A549 (cell line): ENCODE data around the gene SSTR3. TPM values are rescaled to one million over a fixed set of nuclear protein-coding genes. Genes with fewer than 3 reads are reported as not detected.

Experiments
- ATAC-seq, 2 experiments: fragments of 200-7000 bp in 1 of 2; fragments of >200 bp in 1 of 2; cut with Nextera tagmentation in 1 of 2; cut with Tn5 transposase in 1 of 2; 3 replicates each; pipeline versions ENCODE4 v1.8.0 to v1.9.1; 2018 to 2020; ENCODE audit warnings: mild to moderate bottlenecking in 1 of 2, moderate library complexity in 1 of 2
- CTCF ChIA-PET: fragments of 300-600 bp; sonication (Branson Sonifier 250); formaldehyde crosslinking; extraction: SDS; loops from one replicate; lab custom pipeline; 2021; ENCODE audit warnings: antibody characterized with exemption, inconsistent platforms; lab: Yijun Ruan, JAX
- POLR2A ChIA-PET: fragments of 350-600 bp; formaldehyde crosslinking; extraction: SDS; loops from one replicate; lab custom pipeline; 2021; ENCODE audit warnings: antibody characterized with exemption, inconsistent platforms; lab: Yijun Ruan, JAX
- DNase-seq, 2 experiments: peaks; one replicate each; pipeline versions ENCODE4 v3.0.0 to v3.0.0-alpha.2; 2011 to 2016; ENCODE audit warnings: low read depth in 1 of 2, low spot score in 1 of 2
- FAIRE-seq: peaks from 2 replicates; lab custom pipeline; 2011; peaks lifted over from hg19 to GRCh38; lab: Jason Lieb, UNC
- H3K27ac ChIP-seq, 2 experiments: fragments of >200 bp; sonication (Bioruptor Twin); formaldehyde crosslinking; 3 replicates each; pipeline ENCODE4 v1.5.1; 2016 to 2017
- H3K4me1 ChIP-seq: fragments of >200 bp; sonication (Bioruptor Twin); formaldehyde crosslinking; 3 replicates; pipeline ENCODE4 v1.6.1; 2016
- H3K4me2 ChIP-seq: fragments of >200 bp; sonication (Bioruptor Twin); formaldehyde crosslinking; 3 replicates; pipeline ENCODE4 v1.6.1; 2016
- H3K4me3 ChIP-seq: fragments of >200 bp; sonication (Bioruptor Twin); formaldehyde crosslinking; 3 replicates; pipeline ENCODE4 v1.5.1; 2016
- H3K9me3 ChIP-seq: fragments of >200 bp; sonication (Bioruptor Twin); formaldehyde crosslinking; 3 replicates; pipeline ENCODE4 v1.6.1; 2016
- CBX8 ChIP-seq: fragments of 200-600 bp; sonication (generic); IDR thresholded peaks from 2 replicates; pipeline ENCODE4 v1.6.1; 2016
- CEBPB ChIP-seq, 2 experiments: fragments of >200 bp in 1 of 2; sonication (Bioruptor Twin) in 1 of 2; formaldehyde crosslinking in 1 of 2; IDR thresholded peaks; 2 replicates each; pipeline ENCODE4 v1.6.1; 2012 to 2016
- CHD2 ChIP-seq: fragments of 150-350 bp; IDR thresholded peaks from 2 replicates; pipeline ENCODE4 v1.6.1; 2014; ENCODE audit warnings: low read length; ENCODE audit not compliant: partially characterized antibody
- EHF ChIP-seq: fragments of 250-450 bp; sonication (Bioruptor Pico); IDR thresholded peaks from 2 replicates; pipeline ENCODE4 v1.5.0; 2020; ENCODE audit warnings: mild to moderate bottlenecking
- EHMT2 ChIP-seq: fragments of 200-600 bp; sonication (generic); IDR thresholded peaks from 2 replicates; pipeline ENCODE4 v1.6.1; 2016; ENCODE audit warnings: antibody characterized with exemption, low read depth, mild to moderate bottlenecking, moderate library complexity
- EP300 ChIP-seq, 2 experiments: fragments of >200 bp; sonication (Bioruptor Twin); formaldehyde crosslinking; IDR thresholded peaks; 2 replicates in 1 of 2; 3 replicates in 1 of 2; pipeline ENCODE4 v1.6.1; 2016 to 2017
- ESRRA ChIP-seq: fragments of 150-350 bp; IDR thresholded peaks from 2 replicates; pipeline ENCODE4 v1.6.1; 2014; ENCODE audit warnings: mild to moderate bottlenecking, low read length, borderline replicate concordance
- FOSB ChIP-seq: fragments of 250-450 bp; sonication (Bioruptor Pico); IDR thresholded peaks from 2 replicates; pipeline ENCODE4 v1.5.0; 2020; ENCODE audit warnings: mild to moderate bottlenecking, moderate library complexity
- FOSL2 ChIP-seq, 2 experiments: fragments of 450-650 bp in 1 of 2; fragments of >200 bp in 1 of 2; sonication (Bioruptor Twin) in 1 of 2; formaldehyde crosslinking; IDR thresholded peaks; 2 replicates each; pipeline versions ENCODE4 v1.5.0 to v1.6.1; 2016 to 2020; ENCODE audit warnings: mild to moderate bottlenecking in 1 of 2, moderate library complexity in 1 of 2
- FOXS1 ChIP-seq: fragments of 250-450 bp; sonication (Bioruptor Pico); IDR thresholded peaks from 2 replicates; pipeline ENCODE4 v1.5.0; 2020; ENCODE audit warnings: mild to moderate bottlenecking, moderate library complexity
- HDAC2 ChIP-seq: fragments of 200-600 bp; sonication (generic); IDR thresholded peaks from 2 replicates; pipeline ENCODE4 v1.6.1; 2016
- HEYL ChIP-seq: fragments of 250-450 bp; sonication (Bioruptor Pico); IDR thresholded peaks from 2 replicates; pipeline ENCODE4 v1.8.0; 2021; ENCODE audit warnings: mild to moderate bottlenecking, moderate library complexity
- HMGXB4 ChIP-seq: fragments of 250-450 bp; sonication (Bioruptor Pico); IDR thresholded peaks from 2 replicates; pipeline ENCODE4 v1.5.0; 2021; ENCODE audit warnings: mild to moderate bottlenecking, moderate library complexity, borderline replicate concordance
- HOXA7 ChIP-seq: fragments of 250-450 bp; sonication (Bioruptor Pico); IDR thresholded peaks from 2 replicates; pipeline ENCODE4 v1.5.0; 2020; ENCODE audit warnings: mild to moderate bottlenecking, moderate library complexity
- HOXB13 ChIP-seq: fragments of 250-450 bp; sonication (Bioruptor Pico); IDR thresholded peaks from 2 replicates; pipeline ENCODE4 v1.5.0; 2020; ENCODE audit warnings: low read depth, mild to moderate bottlenecking, moderate library complexity
- JUN ChIP-seq, 2 experiments: fragments of >200 bp; sonication (Bioruptor Twin); formaldehyde crosslinking; IDR thresholded peaks; 2 replicates in 1 of 2; 3 replicates in 1 of 2; pipeline ENCODE4 v1.6.1; 2016 to 2017
- TFCP2L1 ChIP-seq: fragments of 250-450 bp; sonication (Bioruptor Pico); IDR thresholded peaks from 2 replicates; pipeline ENCODE4 v1.5.0; 2021; ENCODE audit warnings: mild to moderate bottlenecking
- ZSCAN20 ChIP-seq: fragments of 250-450 bp; sonication (Bioruptor Pico); IDR thresholded peaks from 2 replicates; pipeline ENCODE4 v1.8.0; 2022; ENCODE audit warnings: mild to moderate bottlenecking, moderate library complexity
- WGBS: methylation state at CpG from one replicate; pipeline ENCODE4 v1.1.6; 2017; ENCODE audit errors: missing lambda C conversion rate; 5-methylcytosine and 5-hydroxymethylcytosine counted together
- polyA plus RNA-seq, 4 experiments: library from polyadenylated mRNA; depleted of rRNA in 3 of 4; stranded (reverse); fragments of >200 nt; fragmentation: RNase III in 1 of 4; extraction: RNeasy Plus Mini Kit Qiagen cat#74134 plus additional on column Dnase treatment in 1 of 4; gene quantifications; 2 replicates in 3 of 4; 3 replicates in 1 of 4; pipeline ENCODE4 v1.2.3, GENCODE V29; 2011 to 2017
- TF ChIP-seq, protein P1 (sequence below): fragments of >200 bp; sonication (Bioruptor Twin); formaldehyde crosslinking; IDR thresholded peaks from 3 replicates; pipeline ENCODE4 v1.5.1; 2016
- TF ChIP-seq, protein P2 (sequence below): fragments of 200-600 bp; sonication (generic); IDR thresholded peaks from 2 replicates; pipeline ENCODE4 v1.6.1; 2016; ENCODE audit warnings: antibody characterized with exemption, mild to moderate bottlenecking, moderate library complexity

Gene SSTR3
- polyA plus RNA-seq, 2 of the 4 experiments (the other 2 are of a cell fraction), result not detected

GRCh38 chr22:37165940-37166674 lies 46.2 kb downstream of the SSTR3 start:
- H3K4me3 ChIP-seq, result no peak overlapping the region
- ChIA-PET POLR2A (interaction anchor here (1.0 to 1.3 kb wide), 2 partner anchors 22 to 33 kb away, joined by 3 read pairs; partner anchors contain the start of gene C1QTNF6), CTCF (interaction anchor here (0.7 to 9.6 kb wide), 21 partner anchors 9 to 289 kb away, joined by 3 to 126 read pairs (median 4); no protein-coding TSS in a partner anchor)
- peak overlapping the region; percentile 87 for H3K27ac ChIP-seq
- DNase-seq (no peak), FAIRE-seq (no peak), ATAC-seq (peak; percentile 15 to 36; a peak in 3 of 6 replicates)
- peak overlapping the region; percentile 65 for H3K4me2 ChIP-seq
- peaks cover 42% of the 10 kb centered on the region for H3K4me1 ChIP-seq
- peaks cover 5% of the 10 kb centered on the region; the same call in 1 of the 3 replicates for H3K9me3 ChIP-seq
- TF ChIP-seq FOSB (CRISPR knock-in tag) (no peak), TFCP2L1 (no peak), HEYL (CRISPR knock-in tag) (no peak), HMGXB4 (CRISPR knock-in tag) (no peak), JUN (IDR thresholded peaks at IDR 0.05) (no peak), EP300 (IDR thresholded peaks at IDR 0.05) (no peak), FOXS1 (CRISPR knock-in tag) (no peak), ZSCAN20 (CRISPR knock-in tag) (no peak), HOXA7 (no peak), CBX8 (no peak), ESRRA (no peak), HOXB13 (CRISPR knock-in tag) (no peak), EHMT2 (no peak), HDAC2 (no peak), FOSL2 (IDR thresholded peaks at IDR 0.05) (no peak), FOSL2 (CRISPR knock-in tag; IDR thresholded peaks at IDR 0.05) (no peak), CHD2 (no peak), CEBPB (IDR thresholded peaks at IDR 0.05) (no peak), EHF (no peak)
- TF ChIP-seq, protein P1, sequence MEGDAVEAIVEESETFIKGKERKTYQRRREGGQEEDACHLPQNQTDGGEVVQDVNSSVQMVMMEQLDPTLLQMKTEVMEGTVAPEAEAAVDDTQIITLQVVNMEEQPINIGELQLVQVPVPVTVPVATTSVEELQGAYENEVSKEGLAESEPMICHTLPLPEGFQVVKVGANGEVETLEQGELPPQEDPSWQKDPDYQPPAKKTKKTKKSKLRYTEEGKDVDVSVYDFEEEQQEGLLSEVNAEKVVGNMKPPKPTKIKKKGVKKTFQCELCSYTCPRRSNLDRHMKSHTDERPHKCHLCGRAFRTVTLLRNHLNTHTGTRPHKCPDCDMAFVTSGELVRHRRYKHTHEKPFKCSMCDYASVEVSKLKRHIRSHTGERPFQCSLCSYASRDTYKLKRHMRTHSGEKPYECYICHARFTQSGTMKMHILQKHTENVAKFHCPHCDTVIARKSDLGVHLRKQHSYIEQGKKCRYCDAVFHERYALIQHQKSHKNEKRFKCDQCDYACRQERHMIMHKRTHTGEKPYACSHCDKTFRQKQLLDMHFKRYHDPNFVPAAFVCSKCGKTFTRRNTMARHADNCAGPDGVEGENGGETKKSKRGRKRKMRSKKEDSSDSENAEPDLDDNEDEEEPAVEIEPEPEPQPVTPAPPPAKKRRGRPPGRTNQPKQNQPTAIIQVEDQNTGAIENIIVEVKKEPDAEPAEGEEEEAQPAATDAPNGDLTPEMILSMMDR, result no peak
- TF ChIP-seq, protein P2, sequence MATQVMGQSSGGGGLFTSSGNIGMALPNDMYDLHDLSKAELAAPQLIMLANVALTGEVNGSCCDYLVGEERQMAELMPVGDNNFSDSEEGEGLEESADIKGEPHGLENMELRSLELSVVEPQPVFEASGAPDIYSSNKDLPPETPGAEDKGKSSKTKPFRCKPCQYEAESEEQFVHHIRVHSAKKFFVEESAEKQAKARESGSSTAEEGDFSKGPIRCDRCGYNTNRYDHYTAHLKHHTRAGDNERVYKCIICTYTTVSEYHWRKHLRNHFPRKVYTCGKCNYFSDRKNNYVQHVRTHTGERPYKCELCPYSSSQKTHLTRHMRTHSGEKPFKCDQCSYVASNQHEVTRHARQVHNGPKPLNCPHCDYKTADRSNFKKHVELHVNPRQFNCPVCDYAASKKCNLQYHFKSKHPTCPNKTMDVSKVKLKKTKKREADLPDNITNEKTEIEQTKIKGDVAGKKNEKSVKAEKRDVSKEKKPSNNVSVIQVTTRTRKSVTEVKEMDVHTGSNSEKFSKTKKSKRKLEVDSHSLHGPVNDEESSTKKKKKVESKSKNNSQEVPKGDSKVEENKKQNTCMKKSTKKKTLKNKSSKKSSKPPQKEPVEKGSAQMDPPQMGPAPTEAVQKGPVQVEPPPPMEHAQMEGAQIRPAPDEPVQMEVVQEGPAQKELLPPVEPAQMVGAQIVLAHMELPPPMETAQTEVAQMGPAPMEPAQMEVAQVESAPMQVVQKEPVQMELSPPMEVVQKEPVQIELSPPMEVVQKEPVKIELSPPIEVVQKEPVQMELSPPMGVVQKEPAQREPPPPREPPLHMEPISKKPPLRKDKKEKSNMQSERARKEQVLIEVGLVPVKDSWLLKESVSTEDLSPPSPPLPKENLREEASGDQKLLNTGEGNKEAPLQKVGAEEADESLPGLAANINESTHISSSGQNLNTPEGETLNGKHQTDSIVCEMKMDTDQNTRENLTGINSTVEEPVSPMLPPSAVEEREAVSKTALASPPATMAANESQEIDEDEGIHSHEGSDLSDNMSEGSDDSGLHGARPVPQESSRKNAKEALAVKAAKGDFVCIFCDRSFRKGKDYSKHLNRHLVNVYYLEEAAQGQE, result no peak
- 70% methylated on average over 12 of the region's 25 CpGs for WGBS
